CD4-positive, CD25-positive, alpha-beta regulatory T cell (primary cell): ENCODE measurements around the gene HS6ST1. TPM values are rescaled to one million over a fixed set of nuclear protein-coding genes. Genes with fewer than 3 reads are reported as not detected.
A peak's percentile ranks its signal among the peaks of the same experiment; 100 is the strongest.

Experiments
- ATAC-seq, 2 donors: fragments of 150-1000 bp; cut with Tn5 transposase; one replicate each; pipeline ENCODE4 v1.10.0; 2021; ENCODE audit warnings: low read depth in 2 of 2, moderate number of reproducible peaks in 2 of 2, moderate library complexity in 1 of 2
- DNase-seq, 3 donors: peaks; one replicate each; pipeline versions ENCODE4 v3.0.0 to v3.0.0-alpha.2; 2012 to 2022; ENCODE audit warnings: mixed read lengths in 1 of 3
- H3K27ac ChIP-seq: one replicate; pipeline ENCODE4 v1.7.0; 2013; ENCODE audit warnings: mild to moderate bottlenecking, low read length; ENCODE audit not compliant: insufficient read depth, poor library complexity, severe bottlenecking
- H3K27me3 ChIP-seq: one replicate; pipeline ENCODE4 v1.7.0; 2013; ENCODE audit warnings: low read length; ENCODE audit not compliant: control insufficient read depth, insufficient read depth
- H3K36me3 ChIP-seq: one replicate; pipeline ENCODE4 v1.7.0; 2013; ENCODE audit warnings: mild to moderate bottlenecking, low read length, moderate library complexity; ENCODE audit not compliant: control insufficient read depth, insufficient read depth
- H3K4me1 ChIP-seq: 2 replicates; pipeline ENCODE4 v1.7.0; 2013; ENCODE audit warnings: mild to moderate bottlenecking, low read length; ENCODE audit not compliant: insufficient read depth, control insufficient read depth, poor library complexity, severe bottlenecking
- H3K4me3 ChIP-seq: one replicate; pipeline ENCODE4 v1.7.0; 2013; ENCODE audit warnings: low read depth, mild to moderate bottlenecking, low read length, moderate library complexity
- H3K9me3 ChIP-seq, 2 experiments: 1 replicate in 1 of 2; 2 replicates in 1 of 2; pipeline ENCODE4 v1.7.0; 2013; ENCODE audit warnings: low read length in 2 of 2, mild to moderate bottlenecking in 1 of 2, moderate library complexity in 1 of 2; ENCODE audit not compliant: control insufficient read depth in 2 of 2
- H3K27ac Mint-ChIP-seq, 3 donors: one replicate each; pipeline ENCODE4 v1.8.0; 2020 to 2022; ENCODE audit warnings: mild to moderate bottlenecking in 3 of 3, mixed read lengths in 3 of 3, moderate library complexity in 2 of 3
- H3K27me3 Mint-ChIP-seq: one replicate; pipeline ENCODE4 v1.8.0; 2022; ENCODE audit warnings: mild to moderate bottlenecking, mixed read lengths
- H3K36me3 Mint-ChIP-seq: one replicate; pipeline ENCODE4 v1.8.0; 2020; ENCODE audit warnings: mixed read lengths
- H3K4me1 Mint-ChIP-seq, 4 donors: one replicate each; pipeline ENCODE4 v1.8.0; 2020 to 2022; ENCODE audit warnings: mixed read lengths in 4 of 4, mild to moderate bottlenecking in 1 of 4
- H3K4me3 Mint-ChIP-seq, 4 donors: one replicate each; pipeline ENCODE4 v1.8.0; 2020 to 2022; ENCODE audit warnings: mild to moderate bottlenecking in 4 of 4, mixed read lengths in 4 of 4, moderate library complexity in 3 of 4
- H3K9me3 Mint-ChIP-seq, 7 donors: one replicate each; pipeline ENCODE4 v1.8.0; 2020 to 2022; ENCODE audit warnings: mixed read lengths in 7 of 7, mild to moderate bottlenecking in 3 of 7, moderate library complexity in 2 of 7
- polyA plus RNA-seq, 4 donors: library from polyadenylated mRNA; unstranded; fragments of 300-500 nt; fragmentation: Illumina TruSeq; gene quantifications; one replicate each; pipeline ENCODE4 v1.2.3, GENCODE V29; 2021
- total RNA-seq: library from RNA; stranded (reverse); gene quantifications from one replicate; pipeline ENCODE4 v1.2.3, GENCODE V29; 2022

HS6ST1 gene
- total and polyA plus RNA-seq, 5 donors from 2014 or later = 1.1 to 7.6 (median 1.5) TPM

DNA sequence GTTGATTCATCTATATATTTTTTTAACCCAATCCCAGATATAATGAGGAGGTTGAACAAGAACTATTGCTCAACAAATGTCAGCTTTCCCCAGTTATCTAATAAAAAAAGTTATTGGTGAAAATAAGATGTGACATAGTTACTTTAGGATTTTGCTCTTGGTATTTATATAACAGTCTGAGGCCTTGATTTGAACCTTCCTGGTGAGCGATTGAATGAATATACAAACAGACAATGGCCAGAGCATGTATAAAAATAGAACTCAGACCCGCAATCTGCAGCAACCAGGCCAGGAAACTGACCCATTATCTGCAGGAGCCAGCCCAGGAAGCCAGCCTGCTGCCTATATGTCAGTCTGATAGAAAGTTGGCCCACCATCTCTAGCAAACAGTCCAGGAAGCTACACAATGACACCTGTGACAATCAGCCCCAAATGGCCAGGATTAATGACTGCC, 81.6 kb downstream of the HS6ST1 start:
- no peaks in the 10 kb centered on the region for H3K27me3 ChIP-seq
- Mint-ChIP-seq H3K36me3 (no peaks in the 10 kb centered on the region), H3K27ac (peak overlapping the region in 1 of 3 donors; percentile 18), H3K27me3 (peaks cover 13% of the 10 kb centered on the region), H3K4me3 (no peak overlapping the region), H3K9me3 (no peaks in the 10 kb centered on the region), H3K4me1 (peaks cover 0 to 6% (median 3%) of the 10 kb centered on the region in 4 donors)
- ATAC-seq (no peak), DNase-seq (no peak)
- H3K36me3 ChIP-seq = no peaks in the 10 kb centered on the region
- H3K4me1 ChIP-seq = peaks cover 13% of the 10 kb centered on the region
- H3K9me3 ChIP-seq = no peaks in the 10 kb centered on the region
- no peak overlapping the region for H3K4me3 ChIP-seq
- no peak overlapping the region for H3K27ac ChIP-seq

DNA sequence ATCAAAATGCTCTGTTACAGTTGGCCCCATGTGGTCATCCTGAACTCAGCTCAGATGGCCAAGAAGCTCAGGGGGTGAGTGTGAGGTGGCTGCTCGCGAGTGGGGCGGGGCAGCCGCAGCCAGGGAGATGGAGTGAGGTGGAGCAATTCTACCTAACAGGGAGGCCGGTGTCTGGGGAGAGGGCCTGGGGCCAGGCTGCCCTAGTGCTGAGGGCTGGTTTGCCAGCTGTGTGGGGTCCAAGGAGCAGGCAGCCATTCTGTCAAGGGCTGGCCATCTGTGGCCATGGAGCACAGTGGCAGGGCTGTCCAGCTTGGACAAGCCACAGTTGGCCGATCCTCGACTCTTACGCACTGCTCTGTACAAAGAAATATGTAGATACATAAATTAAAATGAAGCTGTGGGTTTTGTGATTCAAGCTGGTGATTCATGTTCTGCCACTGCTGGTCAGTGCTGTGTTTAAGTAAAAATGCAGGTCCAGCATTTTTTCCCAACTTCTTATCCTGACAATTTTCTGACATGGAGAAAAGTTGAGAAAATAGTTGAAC, 82.1 kb downstream of the HS6ST1 start:
- no peak for ATAC-seq
- Mint-ChIP-seq H3K27me3 (peaks cover 19% of the 10 kb centered on the region), H3K4me3 (no peak overlapping the region), H3K27ac (no peak overlapping the region), H3K4me1 (peaks cover 0 to 6% (median 3%) of the 10 kb centered on the region in 4 donors), H3K36me3 (no peaks in the 10 kb centered on the region), H3K9me3 (no peaks in the 10 kb centered on the region)
- no peak overlapping the region for H3K27ac ChIP-seq
- DNase-seq = no peak
- H3K9me3 ChIP-seq = no peaks in the 10 kb centered on the region
- H3K36me3 ChIP-seq = no peaks in the 10 kb centered on the region
- H3K4me1 ChIP-seq = peaks cover 13% of the 10 kb centered on the region
- no peak overlapping the region for H3K4me3 ChIP-seq
- H3K27me3 ChIP-seq = no peaks in the 10 kb centered on the region

DNA sequence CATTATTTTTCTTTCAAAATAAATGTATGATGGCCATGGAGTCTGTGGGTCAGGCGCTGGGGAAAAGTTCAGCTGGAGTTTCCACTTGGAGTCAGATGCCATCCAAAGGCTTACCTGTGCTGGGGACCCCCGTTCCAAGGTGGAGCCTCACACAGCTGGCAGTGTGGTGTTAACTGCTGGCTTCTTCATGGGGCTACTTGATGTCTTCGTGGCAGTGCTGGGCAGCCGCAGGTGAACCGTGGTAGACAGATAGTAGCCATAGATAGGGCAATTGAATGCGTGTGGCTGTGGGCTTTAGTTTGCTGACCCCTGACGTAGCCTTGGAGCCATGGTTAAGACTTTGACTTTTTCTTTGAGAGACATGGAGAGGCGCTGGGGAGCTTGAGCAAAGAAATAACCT, 83.1 kb downstream of the HS6ST1 start:
- Histone ChIP-seq H3K4me3 (no peak overlapping the region), H3K4me1 (peaks cover 13% of the 10 kb centered on the region), H3K27me3 (no peaks in the 10 kb centered on the region), H3K9me3 (no peaks in the 10 kb centered on the region), H3K36me3 (no peaks in the 10 kb centered on the region), H3K27ac (no peak overlapping the region)
- Mint-ChIP-seq H3K36me3 (no peaks in the 10 kb centered on the region), H3K9me3 (no peaks in the 10 kb centered on the region), H3K4me3 (no peak overlapping the region), H3K27ac (peak overlapping the region in 1 of 3 donors; percentile 7), H3K27me3 (peaks cover 22% of the 10 kb centered on the region), H3K4me1 (peaks cover 0 to 6% (median 3%) of the 10 kb centered on the region in 4 donors)
- DNase-seq (no peak), ATAC-seq (no peak)

DNA sequence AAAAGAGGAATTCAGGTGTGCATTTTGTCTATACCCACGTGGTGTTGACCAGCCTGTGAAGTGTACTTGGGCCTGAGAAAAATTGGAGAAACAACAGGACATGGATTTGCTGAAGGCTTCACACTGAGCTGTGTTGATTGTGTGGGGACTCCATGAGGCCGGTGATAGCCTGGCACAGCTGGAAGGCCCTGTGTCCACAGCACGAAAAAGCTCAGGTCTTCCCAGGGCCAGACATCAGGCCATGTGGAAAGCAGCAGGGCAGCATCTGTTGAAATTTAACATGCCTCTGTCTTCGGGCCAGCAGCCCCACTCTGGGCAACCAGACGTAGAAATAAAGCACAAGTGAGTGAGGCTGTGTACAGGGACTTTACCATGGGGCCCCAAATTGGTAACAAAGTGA, 84.1 kb downstream of the HS6ST1 start:
- no peaks in the 10 kb centered on the region for H3K36me3 Mint-ChIP-seq
- Histone ChIP-seq H3K27me3 (no peaks in the 10 kb centered on the region), H3K27ac (no peak overlapping the region), H3K4me1 (peaks cover 13% of the 10 kb centered on the region), H3K9me3 (no peaks in the 10 kb centered on the region), H3K4me3 (no peak overlapping the region), H3K36me3 (no peaks in the 10 kb centered on the region)
- peaks cover 22% of the 10 kb centered on the region for H3K27me3 Mint-ChIP-seq
- DNase-seq = no peak
- H3K4me1 Mint-ChIP-seq = peaks cover 0 to 6% (median 3%) of the 10 kb centered on the region in 4 donors
- H3K9me3 Mint-ChIP-seq = no peaks in the 10 kb centered on the region
- ATAC-seq = no peak
- peak overlapping the region in 2 of 4 donors; percentile 51 to 57 for H3K4me3 Mint-ChIP-seq
- no peak overlapping the region for H3K27ac Mint-ChIP-seq

DNA sequence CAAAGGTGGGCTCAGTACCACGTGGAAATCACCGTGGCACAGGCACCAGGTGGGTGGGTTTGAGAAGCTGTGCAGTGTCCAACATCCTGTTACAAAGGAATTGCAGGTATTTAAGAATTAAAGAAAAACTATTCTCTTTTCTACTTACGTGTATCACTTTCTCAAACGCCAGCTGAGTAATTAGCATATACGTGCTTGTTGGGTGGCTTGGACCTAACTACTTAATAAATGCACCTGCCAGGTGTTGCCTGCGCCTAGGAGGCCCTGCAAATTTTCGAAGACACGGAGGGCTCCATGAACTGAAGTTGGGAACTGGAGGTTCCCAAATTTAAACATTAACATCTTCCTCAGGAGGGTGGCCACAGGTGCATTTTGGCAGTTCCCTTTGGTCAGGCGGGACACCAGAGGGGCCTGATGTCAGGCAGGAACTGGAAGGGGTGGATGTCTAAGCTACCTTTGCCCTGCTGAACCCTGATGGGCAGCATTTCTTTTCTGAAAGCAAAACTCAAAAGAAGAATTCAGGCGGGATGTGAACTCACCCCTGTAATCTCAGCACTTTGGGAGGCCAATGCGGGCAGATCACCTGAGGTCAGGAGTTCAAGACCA, 84.8 kb downstream of the HS6ST1 start:
- ATAC-seq (no peak), DNase-seq (no peak)
- Histone ChIP-seq H3K27me3 (no peaks in the 10 kb centered on the region), H3K4me1 (peaks cover 13% of the 10 kb centered on the region), H3K9me3 (no peaks in the 10 kb centered on the region), H3K4me3 (peak overlapping the region; percentile 44), H3K36me3 (no peaks in the 10 kb centered on the region), H3K27ac (no peak overlapping the region)
- H3K4me3 Mint-ChIP-seq = peak overlapping the region; percentile 86 to 90 (median 88)
- H3K27ac Mint-ChIP-seq = peak overlapping the region in 2 of 3 donors; percentile 35 to 84
- no peaks in the 10 kb centered on the region for H3K36me3 Mint-ChIP-seq
- H3K9me3 Mint-ChIP-seq = no peaks in the 10 kb centered on the region
- H3K27me3 Mint-ChIP-seq = peaks cover 27% of the 10 kb centered on the region
- peaks cover 0 to 6% (median 3%) of the 10 kb centered on the region in 4 donors for H3K4me1 Mint-ChIP-seq

DNA sequence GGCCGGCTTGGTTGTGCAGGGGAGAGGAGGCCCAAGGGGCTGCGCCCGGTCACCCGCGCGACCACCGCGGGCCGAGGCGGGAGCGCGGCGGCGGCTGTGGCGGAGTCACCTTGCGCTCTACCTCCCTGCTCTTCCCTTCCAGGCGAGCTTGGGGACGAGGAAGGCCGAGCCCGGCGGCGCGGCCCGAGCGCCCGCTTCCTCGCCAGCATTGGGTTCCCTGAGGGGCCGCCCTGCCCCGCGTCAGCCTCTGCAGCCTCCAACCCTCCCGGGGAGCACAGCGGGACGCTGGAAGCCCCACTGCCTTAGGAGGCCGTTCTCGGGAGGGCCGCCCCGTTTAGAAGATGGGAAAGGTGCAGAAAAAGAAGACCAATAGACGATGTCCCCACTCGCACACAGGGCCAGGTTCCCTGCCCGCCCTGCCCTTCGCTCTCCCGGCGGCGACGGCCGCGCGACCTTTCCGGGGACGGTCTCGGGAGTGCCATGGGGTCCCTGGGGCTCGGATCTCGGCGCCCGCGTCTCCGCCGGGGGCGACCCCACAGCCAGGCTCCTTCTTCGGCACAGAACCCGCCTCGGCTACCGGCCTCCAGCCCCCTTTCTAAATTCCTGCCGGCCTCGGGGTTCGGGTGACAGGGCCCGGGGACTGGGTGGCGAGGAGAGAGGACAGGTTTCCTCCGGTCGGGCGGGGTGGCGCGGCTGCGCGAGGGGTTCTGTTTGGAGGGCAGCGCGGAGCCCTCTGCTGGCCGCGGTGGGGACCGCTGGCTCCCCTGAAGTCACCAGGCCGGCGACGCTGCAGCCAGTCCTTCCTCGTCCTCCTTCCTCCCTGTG, 85.5 kb downstream of the HS6ST1 start:
- ATAC-seq (peak; percentile 96), DNase-seq (peak; percentile 64 to 86 (median 76))
- Histone ChIP-seq H3K9me3 (no peaks in the 10 kb centered on the region), H3K4me3 (peak overlapping the region; percentile 44), H3K36me3 (no peaks in the 10 kb centered on the region), H3K4me1 (peaks cover 13% of the 10 kb centered on the region), H3K27ac (no peak overlapping the region), H3K27me3 (no peaks in the 10 kb centered on the region)
- Mint-ChIP-seq H3K27me3 (peaks cover 30% of the 10 kb centered on the region), H3K9me3 (no peaks in the 10 kb centered on the region), H3K27ac (peak overlapping the region in 2 of 3 donors; percentile 35 to 84), H3K4me1 (peaks cover 0 to 6% (median 3%) of the 10 kb centered on the region in 4 donors), H3K4me3 (peak overlapping the region; percentile 86 to 90 (median 88)), H3K36me3 (no peaks in the 10 kb centered on the region)

DNA sequence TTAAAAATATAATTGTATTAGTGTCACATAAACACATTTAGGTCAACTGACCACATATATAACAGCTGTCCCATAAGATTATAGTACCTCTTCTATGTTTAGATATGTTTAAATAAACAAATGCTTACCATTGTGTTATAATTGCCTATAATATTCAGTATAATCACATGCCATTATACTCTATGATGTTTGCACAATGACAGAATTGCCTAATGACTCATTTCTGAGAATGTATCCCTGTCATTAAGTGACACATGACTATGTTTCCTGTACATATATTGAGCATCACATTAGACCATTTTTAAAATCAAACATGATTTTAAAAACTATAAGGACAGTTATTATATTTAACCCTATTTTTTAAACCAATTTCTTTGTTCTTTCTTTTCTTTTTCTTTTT, 89.8 kb downstream of the HS6ST1 start:
- Histone ChIP-seq H3K4me1 (peaks cover 13% of the 10 kb centered on the region), H3K9me3 (no peaks in the 10 kb centered on the region), H3K27me3 (no peaks in the 10 kb centered on the region), H3K4me3 (no peak overlapping the region), H3K36me3 (no peaks in the 10 kb centered on the region), H3K27ac (no peak overlapping the region)
- Mint-ChIP-seq H3K4me1 (peaks cover 0 to 5% (median 2%) of the 10 kb centered on the region in 4 donors), H3K9me3 (no peaks in the 10 kb centered on the region), H3K4me3 (no peak overlapping the region), H3K27me3 (peaks cover 32% of the 10 kb centered on the region), H3K27ac (no peak overlapping the region), H3K36me3 (no peaks in the 10 kb centered on the region)
- DNase-seq (peak in 1 of 3 donors; percentile 4), ATAC-seq (no peak)
